ENCODE results near the gene LRRC74B.
"Not testable (repeated sequence)": the region's sequence is repeated elsewhere in the genome, so short reads cannot be mapped to it uniquely, and the experiment has no call there.

Gene LRRC74B

DNA sequence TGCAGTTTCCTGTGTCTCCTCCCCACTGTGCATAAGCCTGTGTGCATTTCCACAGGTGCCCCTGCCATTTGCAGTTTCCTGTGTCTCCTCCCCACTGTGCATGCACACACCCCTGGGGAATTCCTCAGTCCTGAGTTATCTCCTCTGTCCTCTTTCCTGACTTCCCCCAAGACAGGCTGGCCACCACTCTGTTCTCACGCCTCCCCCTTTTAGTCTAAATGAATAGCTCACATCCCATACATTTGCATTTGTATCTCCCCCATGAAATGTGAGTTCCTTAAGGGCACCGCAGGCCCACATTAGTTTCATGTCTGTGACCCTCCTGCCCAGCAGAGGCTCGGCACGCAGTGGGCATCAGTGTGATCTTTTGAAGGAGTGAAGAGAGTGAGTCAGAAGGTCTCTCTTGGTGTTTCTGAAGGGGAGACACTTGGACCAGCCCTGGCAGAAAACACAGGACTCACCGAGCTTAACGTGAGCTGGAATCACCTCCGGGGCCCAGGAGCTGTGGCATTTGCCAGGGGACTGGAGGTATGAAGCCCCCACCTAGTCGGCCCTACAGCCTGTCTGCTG, 6.2 kb downstream of the LRRC74B start:
- Histone ChIP-seq H3K4me1 (ENCODE audit: control insufficient read depth, insufficient read depth, low read length) (no peaks in the 10 kb centered on the region), H3K9me3 (ENCODE audit: control insufficient read depth, low read length) (no peaks in the 10 kb centered on the region), H3K36me3 (ENCODE audit: control insufficient read depth, insufficient read depth, low read length, severe bottlenecking) (no peaks in the 10 kb centered on the region), H3K27me3 (replicated peaks; ENCODE audit: control insufficient read depth, insufficient read depth, low read length) (peaks cover 39% of the 10 kb centered on the region), H3K9ac (ENCODE audit: low read length) (no peak overlapping the region), H3K4me3 (ENCODE audit: low read length) (no peak overlapping the region)
- no peak for DNase-seq (ENCODE audit: low read depth)

GRCh38 chr22:21052715-21053459, 7.1 kb downstream of the LRRC74B start:
- no peaks in the 10 kb centered on the region for H3K36me3 ChIP-seq (ENCODE audit: control insufficient read depth, insufficient read depth, low read length, severe bottlenecking)
- H3K27me3 ChIP-seq (replicated peaks; ENCODE audit: control insufficient read depth, insufficient read depth, low read length) = peaks cover 38% of the 10 kb centered on the region
- H3K4me1 ChIP-seq (ENCODE audit: control insufficient read depth, insufficient read depth, low read length) = no peaks in the 10 kb centered on the region
- H3K9me3 ChIP-seq (ENCODE audit: control insufficient read depth, low read length) = no peaks in the 10 kb centered on the region
- H3K4me3 ChIP-seq (ENCODE audit: low read length) = no peak overlapping the region
- no peak for DNase-seq (ENCODE audit: low read depth)
- H3K9ac ChIP-seq (ENCODE audit: low read length) = no peak overlapping the region

DNA sequence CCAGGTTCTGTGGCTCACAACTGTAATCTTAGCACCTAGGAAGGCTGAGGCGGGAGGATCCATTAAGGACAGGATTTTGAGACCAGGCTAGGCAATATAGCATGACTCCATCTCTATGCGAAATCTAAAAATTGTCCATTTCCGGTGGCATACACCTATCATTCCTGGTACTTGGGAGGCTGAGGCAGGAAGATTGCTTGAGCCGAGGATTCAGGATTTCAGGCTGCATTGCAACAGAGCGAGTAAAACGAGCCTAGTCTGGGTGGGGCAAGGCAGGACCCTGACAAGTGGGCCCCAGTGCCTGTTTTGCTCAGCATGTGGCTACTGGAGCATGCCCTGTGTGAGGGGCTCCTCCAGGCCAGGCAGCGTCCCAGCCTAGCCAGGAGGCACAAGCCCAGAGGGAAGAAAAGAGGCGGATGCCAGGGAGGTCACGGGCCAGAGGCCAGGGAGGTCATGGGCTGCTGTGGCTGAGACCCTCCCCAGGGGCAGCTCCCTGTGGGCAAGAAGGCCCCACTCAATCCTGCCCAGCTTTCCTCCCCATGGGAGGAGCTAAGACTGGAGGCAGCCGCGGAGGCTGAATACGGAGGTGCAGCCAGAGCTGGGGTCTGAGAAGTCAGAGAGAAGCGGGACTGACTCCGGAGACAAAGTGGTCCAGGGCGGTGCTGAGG, 8.4 kb downstream of the LRRC74B start:
- H3K27me3 ChIP-seq (replicated peaks; ENCODE audit: control insufficient read depth, insufficient read depth, low read length) = peaks cover 36% of the 10 kb centered on the region
- H3K9me3 ChIP-seq (ENCODE audit: control insufficient read depth, low read length) = no peaks in the 10 kb centered on the region
- H3K4me1 ChIP-seq (ENCODE audit: control insufficient read depth, insufficient read depth, low read length) = no peaks in the 10 kb centered on the region
- H3K9ac ChIP-seq (ENCODE audit: low read length) = no peak overlapping the region
- H3K36me3 ChIP-seq (ENCODE audit: control insufficient read depth, insufficient read depth, low read length, severe bottlenecking) = no peaks in the 10 kb centered on the region
- H3K4me3 ChIP-seq (ENCODE audit: low read length) = no peak overlapping the region
- no peak for DNase-seq (ENCODE audit: low read depth)

- DNase-seq (ENCODE audit: low read depth) = no peak
- H3K9me3 ChIP-seq (ENCODE audit: control insufficient read depth, low read length) = no peaks in the 10 kb centered on the region
- peaks cover 36% of the 10 kb centered on the region for H3K27me3 ChIP-seq (replicated peaks; ENCODE audit: control insufficient read depth, insufficient read depth, low read length)
Measured at GRCh38 chr22:21054714-21055563, 9.2 kb downstream of the LRRC74B start.

GRCh38 chr22:21055564-21055834, 9.8 kb downstream of the LRRC74B start:
- no peaks in the 10 kb centered on the region for H3K36me3 ChIP-seq (ENCODE audit: control insufficient read depth, insufficient read depth, low read length, severe bottlenecking)
- no peak overlapping the region for H3K4me3 ChIP-seq (ENCODE audit: low read length)
- no peaks in the 10 kb centered on the region for H3K9me3 ChIP-seq (ENCODE audit: control insufficient read depth, low read length)
- H3K4me1 ChIP-seq (ENCODE audit: control insufficient read depth, insufficient read depth, low read length) = no peaks in the 10 kb centered on the region
- no peak for DNase-seq (ENCODE audit: low read depth)
- H3K27me3 ChIP-seq (replicated peaks; ENCODE audit: control insufficient read depth, insufficient read depth, low read length) = peaks cover 36% of the 10 kb centered on the region
- H3K9ac ChIP-seq (ENCODE audit: low read length) = no peak overlapping the region

More at GRCh38 chr22:21054714-21055563, 9.2 kb downstream of the LRRC74B start:
- no peaks in the 10 kb centered on the region for H3K4me1 ChIP-seq (ENCODE audit: control insufficient read depth, insufficient read depth, low read length)
- H3K9ac ChIP-seq (ENCODE audit: low read length) = no peak overlapping the region
- no peak overlapping the region for H3K4me3 ChIP-seq (ENCODE audit: low read length)
- no peaks in the 10 kb centered on the region for H3K36me3 ChIP-seq (ENCODE audit: control insufficient read depth, insufficient read depth, low read length, severe bottlenecking)

DNA sequence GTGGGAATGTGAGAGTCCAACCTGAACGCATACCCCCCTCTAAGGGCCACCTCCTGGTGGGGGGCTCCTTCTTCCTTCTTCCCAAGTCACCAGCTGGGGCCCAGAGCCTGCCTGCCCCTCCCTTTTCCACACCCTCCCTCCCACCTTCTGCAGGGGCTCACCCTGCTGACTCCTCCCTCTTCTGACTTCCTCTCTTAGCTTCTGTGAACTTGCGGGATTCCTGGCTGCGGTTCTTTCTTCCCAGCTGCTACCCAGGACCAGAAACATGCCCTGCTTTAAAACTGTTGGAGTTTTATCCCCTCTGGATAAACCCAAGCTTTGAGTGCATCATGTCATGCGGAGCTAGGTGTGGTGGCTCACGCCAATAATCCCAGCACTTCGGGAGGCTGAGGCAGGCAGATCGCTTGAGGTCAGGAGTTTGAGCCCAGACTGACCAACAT, 10.2 kb downstream of the LRRC74B start:
- DNase-seq (ENCODE audit: low read depth) = no peak
- peaks cover 36% of the 10 kb centered on the region for H3K27me3 ChIP-seq (replicated peaks; ENCODE audit: control insufficient read depth, insufficient read depth, low read length)
- H3K9me3 ChIP-seq (ENCODE audit: control insufficient read depth, low read length) = no peaks in the 10 kb centered on the region

GRCh38 chr22:21060363-21060762, 14.6 kb downstream of the LRRC74B start:
- not testable (repeated sequence) for H3K9me3 ChIP-seq (ENCODE audit: control insufficient read depth, low read length); H3K4me1 ChIP-seq (ENCODE audit: control insufficient read depth, insufficient read depth, low read length); H3K36me3 ChIP-seq (ENCODE audit: control insufficient read depth, insufficient read depth, low read length, severe bottlenecking); H3K4me3 ChIP-seq (ENCODE audit: low read length); DNase-seq (ENCODE audit: low read depth); H3K9ac ChIP-seq (ENCODE audit: low read length)
- H3K27me3 ChIP-seq (replicated peaks; ENCODE audit: control insufficient read depth, insufficient read depth, low read length) = peaks cover 12% of the 10 kb centered on the region

More for the DNA sequence above, 10.2 kb downstream of the LRRC74B start:
- Histone ChIP-seq H3K4me1 (ENCODE audit: control insufficient read depth, insufficient read depth, low read length) (no peaks in the 10 kb centered on the region), H3K36me3 (ENCODE audit: control insufficient read depth, insufficient read depth, low read length, severe bottlenecking) (no peaks in the 10 kb centered on the region), H3K4me3 (ENCODE audit: low read length) (no peak overlapping the region), H3K9ac (ENCODE audit: low read length) (no peak overlapping the region)

DNA sequence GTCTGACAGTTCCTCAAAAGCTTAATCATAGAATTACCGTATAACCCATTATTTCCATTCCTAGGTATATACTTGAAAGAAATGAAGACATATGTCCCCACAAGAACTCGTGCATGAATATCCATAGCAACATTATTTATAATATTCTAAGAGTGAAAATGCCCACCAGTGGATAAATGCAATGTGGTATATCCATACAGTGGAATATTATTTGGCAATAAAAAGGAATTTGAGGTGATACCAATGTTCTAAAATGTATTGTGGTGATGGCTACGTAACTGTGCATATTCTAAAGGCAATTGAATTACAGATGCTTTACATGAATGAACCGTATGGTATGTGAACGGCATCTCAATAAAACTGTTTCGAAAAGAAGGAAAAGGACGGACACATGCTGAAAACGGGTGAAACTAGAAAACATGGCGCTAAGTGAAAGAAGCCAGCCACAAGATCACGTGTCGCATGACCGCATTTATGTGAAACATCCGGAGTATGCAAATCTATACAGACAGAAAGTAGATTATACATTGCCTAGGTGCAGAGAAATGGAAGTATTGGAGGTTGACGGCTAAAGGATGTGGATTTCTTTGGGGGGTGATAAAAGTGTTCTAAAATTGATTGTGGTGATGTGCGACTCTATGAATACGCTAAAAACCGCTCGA, 16.0 kb downstream of the LRRC74B start:
- not testable (repeated sequence) for H3K4me3 ChIP-seq (ENCODE audit: low read length); DNase-seq (ENCODE audit: low read depth); H3K27me3 ChIP-seq (replicated peaks; ENCODE audit: control insufficient read depth, insufficient read depth, low read length)

GRCh38 chr22:21064425-21064824, 18.7 kb downstream of the LRRC74B start:
- H3K36me3 ChIP-seq (ENCODE audit: control insufficient read depth, insufficient read depth, low read length, severe bottlenecking) = not testable (repeated sequence)

More for the DNA sequence above, 16.0 kb downstream of the LRRC74B start:
- H3K9ac ChIP-seq (ENCODE audit: low read length); H3K4me1 ChIP-seq (ENCODE audit: control insufficient read depth, insufficient read depth, low read length); H3K36me3 ChIP-seq (ENCODE audit: control insufficient read depth, insufficient read depth, low read length, severe bottlenecking); H3K9me3 ChIP-seq (ENCODE audit: control insufficient read depth, low read length): not testable (repeated sequence)

DNA sequence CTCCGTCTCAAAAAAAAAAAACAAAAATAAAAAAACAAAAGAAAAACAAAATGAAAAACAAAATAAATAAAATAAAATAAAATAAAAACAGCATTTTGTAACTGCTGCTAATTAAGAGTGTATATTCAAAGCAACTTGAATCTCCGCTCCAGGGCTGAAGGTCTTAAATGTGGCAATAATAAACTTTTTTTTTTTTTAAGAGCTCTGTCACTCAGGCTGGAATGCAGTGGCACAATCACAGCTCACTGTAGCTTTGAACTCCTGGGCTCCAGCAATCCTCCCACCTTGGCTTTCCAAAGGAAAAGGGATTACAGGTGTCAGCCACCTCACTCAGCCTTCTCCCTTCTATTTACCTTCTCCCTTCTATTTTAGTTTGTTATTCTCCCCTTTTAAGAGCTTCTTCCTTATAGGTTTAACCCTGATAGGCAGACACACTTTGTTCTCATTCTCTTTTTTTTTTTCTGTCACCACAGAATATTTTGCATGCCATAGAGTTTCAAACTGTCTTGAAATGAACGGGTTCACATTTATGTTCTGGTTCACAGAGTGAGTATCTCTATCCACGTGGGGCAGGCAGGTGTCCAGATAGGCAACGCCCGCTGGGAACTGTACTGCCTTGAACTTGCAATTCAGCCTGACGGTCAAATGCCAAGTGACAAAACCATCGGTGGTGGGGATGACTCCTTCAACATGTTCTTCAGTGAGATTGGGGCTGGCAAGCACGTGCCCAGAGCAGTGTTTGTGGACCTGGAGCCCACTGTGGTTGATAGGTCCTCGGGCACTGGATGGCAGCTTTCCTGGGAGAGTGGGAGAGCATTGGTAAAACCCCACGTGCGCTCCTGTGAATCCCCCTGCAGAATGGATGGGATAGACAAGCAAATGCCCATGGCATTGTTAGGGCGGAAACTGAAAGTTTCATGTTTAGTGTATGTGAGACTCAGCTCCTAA, 19.4 kb downstream of the LRRC74B start:
- Histone ChIP-seq H3K36me3 (ENCODE audit: control insufficient read depth, insufficient read depth, low read length, severe bottlenecking) (no peaks in the 10 kb centered on the region), H3K4me3 (ENCODE audit: low read length) (no peak overlapping the region), H3K27me3 (replicated peaks; ENCODE audit: control insufficient read depth, insufficient read depth, low read length) (peaks cover 4% of the 10 kb centered on the region), H3K9ac (ENCODE audit: low read length) (no peak overlapping the region), H3K9me3 (ENCODE audit: control insufficient read depth, low read length) (no peaks in the 10 kb centered on the region), H3K4me1 (ENCODE audit: control insufficient read depth, insufficient read depth, low read length) (no peaks in the 10 kb centered on the region)
- DNase-seq (ENCODE audit: low read depth) = peak; percentile 11

More at GRCh38 chr22:21064425-21064824, 18.7 kb downstream of the LRRC74B start:
- H3K27me3 ChIP-seq (replicated peaks; ENCODE audit: control insufficient read depth, insufficient read depth, low read length); H3K9ac ChIP-seq (ENCODE audit: low read length); DNase-seq (ENCODE audit: low read depth); H3K4me3 ChIP-seq (ENCODE audit: low read length); H3K4me1 ChIP-seq (ENCODE audit: control insufficient read depth, insufficient read depth, low read length); H3K9me3 ChIP-seq (ENCODE audit: control insufficient read depth, low read length): not testable (repeated sequence)

Data from adipocyte (in vitro differentiated cells).